Measurements from ENCODE around the gene CTDSPL.

Gene CTDSPL

DNA sequence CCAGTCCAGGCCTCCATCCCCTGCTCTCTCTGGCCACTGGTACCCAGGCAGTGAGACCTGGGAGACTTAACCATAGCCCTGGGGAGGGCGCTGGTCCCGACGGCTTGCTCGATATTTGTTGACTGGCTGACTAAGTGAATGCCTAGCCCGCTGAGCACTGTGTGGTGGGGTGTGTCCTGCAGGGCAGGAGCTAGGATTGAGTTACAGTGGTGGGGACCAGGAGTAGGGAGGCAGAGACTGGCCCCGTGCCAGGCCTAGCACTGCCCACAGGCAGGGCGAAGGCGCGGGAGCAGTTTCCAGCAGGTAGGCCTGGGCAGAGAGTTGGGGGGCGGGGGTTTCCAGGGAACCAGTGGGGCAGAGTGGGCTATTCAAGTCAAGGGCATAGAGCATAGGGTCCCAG is 128.8 kb downstream of the CTDSPL start, which contains the start of gene VILL:
Gene VILL (plus strand): TSS at position 260 of the 400 bp plus-strand sequence. CDS start 2,887 bp downstream, outside the sequence.
- DNase-seq, result no peak

DNA sequence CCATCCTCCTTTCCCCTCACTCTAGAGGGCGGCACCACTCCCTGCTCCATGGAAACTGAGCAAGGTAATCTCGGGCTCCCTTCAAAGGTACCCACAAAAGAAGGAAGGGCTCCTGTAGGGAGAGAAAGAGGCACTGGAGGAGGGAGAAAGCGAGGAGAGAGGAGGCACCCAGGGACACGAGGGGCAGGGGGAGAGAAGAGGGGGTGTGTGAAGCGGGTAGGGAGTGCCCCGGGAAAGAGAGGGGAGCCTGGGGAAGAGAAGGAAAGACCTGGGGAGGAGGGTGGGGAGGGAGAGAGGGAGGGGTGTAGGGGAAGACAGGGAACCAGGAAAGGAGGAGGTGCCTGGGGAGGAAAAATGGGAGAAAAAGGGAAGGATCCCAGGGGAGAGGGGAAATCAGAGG is 129.4 kb downstream of the CTDSPL start:
- DNase-seq, result no peak

DNA sequence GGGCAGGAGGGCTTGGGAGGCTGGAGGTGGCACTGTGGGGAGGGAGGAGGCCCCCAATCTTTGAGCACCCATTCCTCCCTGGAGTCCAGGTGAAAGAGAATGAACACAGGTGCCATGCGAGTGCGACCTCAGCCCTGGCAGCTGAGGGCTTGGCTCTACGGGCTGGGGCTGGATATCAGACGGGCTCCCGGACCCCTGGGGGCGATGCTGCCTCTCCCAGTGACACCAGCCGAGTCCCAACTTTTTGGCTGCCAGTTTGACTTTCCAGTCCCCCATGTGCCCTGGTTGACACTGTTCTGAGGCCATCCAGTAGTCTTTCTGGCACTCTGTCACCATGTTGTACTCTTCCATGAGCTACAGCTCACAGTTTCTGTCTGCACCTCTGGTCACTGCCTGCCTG is 130.1 kb downstream of the CTDSPL start:
- no peak for DNase-seq

DNA sequence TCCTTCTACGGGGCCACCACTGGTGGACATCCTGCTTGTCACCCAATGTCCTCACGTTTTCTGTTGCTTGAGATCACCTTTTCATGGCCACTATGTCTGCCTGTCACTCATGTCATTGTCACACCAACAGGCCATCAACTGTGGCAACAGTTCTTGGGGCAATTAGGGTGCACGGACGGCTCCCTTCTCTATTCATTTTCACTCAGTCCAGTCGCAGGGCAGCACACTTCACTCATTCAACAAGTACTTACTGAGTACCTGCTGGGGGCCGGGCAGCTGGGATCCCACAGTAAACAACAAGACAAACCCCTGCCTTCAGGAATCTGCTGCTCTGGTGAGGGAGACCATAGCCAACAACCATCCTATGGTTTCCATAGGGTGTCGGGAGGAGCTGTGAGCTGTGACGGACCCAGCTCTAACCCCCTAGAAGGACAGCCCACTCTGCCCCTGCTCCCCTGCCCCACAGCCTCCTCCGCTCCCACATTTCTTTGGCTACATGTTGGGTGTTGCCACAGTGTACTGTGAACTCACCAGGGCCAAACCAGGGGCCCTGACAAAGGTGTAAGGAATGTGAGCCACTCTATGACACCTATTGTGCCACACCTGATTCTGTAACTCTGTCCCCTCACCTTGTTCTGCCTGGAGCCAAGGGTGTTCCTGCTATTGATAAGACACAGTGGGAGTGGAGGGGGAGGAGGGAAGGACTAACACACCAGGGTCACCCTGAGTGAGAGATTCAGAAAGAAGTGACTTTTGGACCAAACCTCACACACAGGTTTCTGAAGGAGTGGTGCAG is 130.8 kb downstream of the CTDSPL start:
- DNase-seq, result no peak

DNA sequence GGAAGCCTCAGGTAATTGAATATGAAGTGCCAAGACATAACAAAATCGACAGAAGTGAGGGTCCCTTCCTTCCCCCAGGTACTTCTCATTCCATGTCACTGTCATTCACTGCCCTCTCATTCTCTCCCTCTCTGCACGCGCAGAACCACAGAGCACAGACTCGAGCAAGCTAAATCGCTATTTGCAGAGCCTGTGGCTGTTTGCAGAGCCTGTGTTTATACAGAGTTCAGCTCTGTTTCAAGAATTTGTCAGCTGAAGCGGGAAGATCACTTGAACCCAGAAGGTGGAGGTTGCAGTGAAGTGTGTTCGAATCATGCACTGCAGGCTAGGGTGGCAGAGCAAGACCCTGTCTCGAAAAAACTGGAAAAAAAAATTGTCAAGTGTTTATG is 131.4 kb downstream of the CTDSPL start:
- no peak for DNase-seq

DNA sequence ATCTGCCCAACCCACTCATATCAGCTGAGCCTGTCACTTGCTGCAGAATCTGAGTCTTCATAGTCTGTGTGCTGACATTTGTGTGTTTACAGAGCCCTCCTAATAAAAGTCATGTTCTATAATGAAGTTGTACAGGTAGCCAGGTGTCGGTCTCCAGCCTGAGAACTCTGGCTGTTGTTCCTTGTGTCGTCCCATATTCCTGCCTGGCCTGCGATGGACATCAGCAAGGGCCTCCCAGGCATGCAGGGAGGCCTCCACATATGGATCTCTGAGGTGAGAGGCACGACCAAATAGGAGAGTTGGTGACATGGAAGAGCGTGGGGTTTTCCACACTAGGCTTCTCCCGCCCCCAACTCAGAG is 131.8 kb downstream of the CTDSPL start:
- no peak for DNase-seq

DNA sequence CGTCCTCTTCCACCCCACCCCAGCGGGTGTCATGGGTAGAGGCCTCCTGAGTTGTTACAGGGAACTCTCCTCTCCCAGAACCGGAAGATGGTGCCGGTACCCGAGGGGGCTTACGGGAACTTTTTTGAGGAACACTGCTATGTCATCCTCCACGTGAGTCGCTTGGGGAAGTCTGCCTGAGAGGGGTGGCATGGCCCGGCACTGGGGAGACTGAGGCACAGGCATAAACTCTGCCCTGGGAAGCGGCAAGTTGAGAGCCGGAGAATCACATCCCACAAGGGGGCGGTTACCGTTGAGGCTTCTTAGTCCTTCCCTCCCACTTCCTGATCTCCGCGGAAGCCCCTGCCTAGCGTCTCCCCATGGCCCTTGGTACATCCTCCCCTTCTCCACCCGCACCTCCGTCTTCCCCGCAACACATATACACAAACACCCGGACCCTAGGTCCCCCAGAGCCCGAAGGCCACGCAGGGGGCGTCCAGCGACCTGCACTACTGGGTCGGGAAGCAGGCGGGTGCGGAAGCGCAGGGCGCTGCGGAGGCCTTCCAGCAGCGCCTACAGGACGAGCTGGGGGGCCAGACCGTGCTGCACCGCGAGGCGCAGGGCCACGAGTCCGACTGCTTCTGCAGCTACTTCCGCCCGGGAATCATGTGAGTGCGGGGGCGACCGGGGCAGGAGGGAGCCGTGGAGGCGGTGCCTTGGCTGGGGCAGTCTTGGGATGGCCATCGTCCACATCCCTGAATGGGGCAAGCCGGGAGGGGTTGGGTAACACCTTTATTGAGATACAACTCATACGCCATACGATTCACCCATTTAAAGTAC is 132.3 kb downstream of the CTDSPL start:
- DNase-seq, result peak; percentile 87

DNA sequence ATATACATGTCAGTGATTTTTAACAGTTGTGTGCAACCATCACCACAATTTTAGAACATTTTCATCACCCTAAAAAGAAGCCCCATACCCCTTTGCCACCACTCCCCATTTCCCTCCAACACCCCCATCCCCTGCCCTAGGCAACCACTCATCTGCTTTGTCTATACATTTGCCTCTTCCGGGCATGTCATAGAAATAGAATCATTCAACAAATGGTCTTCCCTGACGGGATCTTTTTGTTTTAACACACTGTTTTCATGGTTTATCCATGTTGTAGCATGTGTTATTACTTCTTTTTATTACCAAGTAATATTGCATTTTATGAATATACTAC is 132.9 kb downstream of the CTDSPL start:
- DNase-seq, result no peak

DNA sequence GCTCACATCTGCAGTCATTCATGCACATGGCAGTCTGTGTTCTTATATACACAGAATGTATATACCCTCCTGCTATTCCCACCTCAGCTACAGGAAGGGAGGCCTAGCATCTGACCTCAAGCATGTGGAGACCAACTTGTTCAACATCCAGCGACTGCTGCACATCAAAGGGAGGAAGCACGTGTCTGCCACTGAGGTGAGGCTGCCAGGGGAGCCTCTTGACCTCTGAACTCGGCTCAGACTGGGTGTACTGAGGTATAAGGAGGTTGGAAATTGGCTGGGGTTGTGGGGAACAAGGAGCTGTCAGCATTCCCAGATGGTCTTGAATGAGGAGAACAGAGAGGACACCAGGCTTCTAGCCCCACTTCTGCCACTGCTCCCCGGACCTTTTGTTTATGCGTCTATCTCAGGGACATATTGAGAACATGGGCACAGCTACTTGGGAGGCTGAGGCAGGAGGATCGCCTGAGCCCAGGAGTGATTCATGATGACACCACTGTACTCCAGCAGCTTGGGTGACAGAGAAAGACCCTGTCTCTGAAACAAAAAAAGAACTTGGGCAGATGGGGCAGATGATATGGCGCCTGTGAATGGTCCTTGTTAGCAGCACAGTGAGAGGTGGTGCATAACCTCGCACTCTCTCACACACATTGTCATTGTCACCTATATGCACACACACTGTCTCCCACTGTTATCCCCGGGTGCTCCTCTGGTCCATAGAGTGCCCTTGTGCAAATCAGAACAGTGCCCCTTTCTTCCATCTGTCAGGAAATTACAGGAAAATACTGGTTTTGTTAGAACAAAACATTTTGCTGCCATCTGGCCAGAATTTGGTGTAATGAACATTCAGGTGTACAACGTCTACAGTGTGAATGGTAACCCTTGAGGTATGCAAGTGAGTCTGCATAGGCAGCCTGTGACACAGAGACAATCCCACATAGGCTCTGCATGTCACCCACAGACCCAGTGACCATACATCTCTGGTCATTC is 134.3 kb downstream of the CTDSPL start:
- peak; percentile 65 for DNase-seq

DNA sequence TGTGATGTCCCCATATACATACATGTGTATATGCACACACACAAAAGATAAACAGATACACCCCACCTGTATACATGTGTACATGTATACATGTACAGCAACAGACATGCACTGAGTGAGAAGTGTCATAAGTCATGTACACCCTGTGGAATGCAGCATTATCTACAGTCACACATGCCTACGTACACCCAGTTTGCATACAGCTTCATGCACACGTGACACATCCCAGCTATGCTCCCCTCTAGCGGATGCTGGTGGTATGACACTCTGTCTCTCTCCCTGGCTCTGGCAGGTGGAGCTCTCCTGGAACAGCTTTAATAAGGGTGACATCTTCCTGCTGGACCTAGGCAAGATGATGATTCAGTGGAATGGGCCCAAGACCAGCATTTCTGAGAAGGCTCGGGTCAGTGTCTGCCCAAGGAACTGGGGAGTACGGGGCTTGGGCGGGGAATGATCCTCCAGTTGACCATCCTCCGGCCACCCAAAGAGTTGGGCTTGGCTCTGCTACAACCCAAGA is 135.2 kb downstream of the CTDSPL start:
- DNase-seq, result peak; percentile 93

DNA sequence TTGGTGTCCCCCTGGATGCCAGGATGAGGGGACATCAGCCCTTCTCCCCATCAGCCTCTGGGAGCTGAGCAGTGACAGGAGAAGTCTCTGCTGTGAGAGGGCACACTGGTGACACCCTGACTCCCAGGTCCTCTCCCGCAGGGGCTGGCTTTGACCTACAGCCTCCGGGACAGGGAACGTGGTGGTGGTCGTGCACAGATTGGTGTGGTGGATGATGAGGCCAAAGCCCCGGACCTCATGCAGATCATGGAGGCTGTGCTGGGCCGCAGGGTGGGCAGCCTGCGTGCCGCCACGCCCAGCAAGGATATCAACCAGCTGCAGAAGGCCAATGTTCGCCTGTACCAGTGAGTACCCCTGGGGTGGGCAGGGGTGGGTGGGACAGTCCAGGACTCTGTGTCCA is 135.7 kb downstream of the CTDSPL start:
- no peak for DNase-seq

DNA sequence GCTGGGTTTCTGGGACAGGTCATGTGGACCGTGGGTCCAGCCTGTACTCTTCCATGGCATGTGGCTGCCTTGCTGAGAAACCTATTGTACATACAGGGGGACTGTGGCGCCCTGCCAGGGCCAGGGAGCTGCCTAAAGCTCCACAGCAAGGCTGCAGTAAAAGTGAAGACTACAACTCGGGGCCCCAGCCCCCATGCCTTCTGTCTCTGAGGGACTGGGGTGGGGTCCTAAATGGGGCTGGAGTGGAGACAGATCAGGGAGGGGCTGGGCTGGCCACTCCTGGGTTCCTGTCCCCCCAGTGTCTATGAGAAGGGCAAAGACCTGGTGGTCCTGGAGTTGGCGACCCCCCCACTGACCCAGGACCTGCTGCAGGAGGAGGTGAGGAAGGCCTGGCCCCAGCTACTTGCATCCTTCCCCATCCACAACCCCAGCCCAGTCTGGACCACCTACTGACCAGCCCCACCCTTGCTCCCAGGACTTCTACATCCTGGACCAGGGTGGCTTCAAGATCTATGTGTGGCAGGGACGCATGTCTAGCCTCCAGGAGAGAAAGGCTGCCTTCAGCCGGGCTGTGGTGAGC is 136.2 kb downstream of the CTDSPL start:
- DNase-seq, result no peak

DNA sequence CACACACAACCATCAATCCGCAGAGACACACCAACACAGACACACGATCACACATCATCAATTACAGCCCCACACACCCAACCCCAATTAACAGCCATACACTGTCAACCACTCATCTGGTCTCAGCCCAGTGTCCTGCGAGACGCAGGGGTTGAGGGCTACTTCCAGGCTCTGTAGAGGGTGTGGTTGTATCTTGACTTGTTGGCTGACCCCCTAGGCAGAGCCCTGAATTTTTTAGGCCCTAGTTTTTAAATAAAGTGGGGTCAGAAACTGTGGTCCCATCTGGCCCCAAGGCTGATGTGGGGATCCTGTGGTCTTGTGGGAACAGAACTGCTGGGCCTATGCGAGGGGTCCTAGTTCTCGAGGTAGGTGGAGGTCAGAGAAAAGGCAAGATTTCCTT is 138.2 kb downstream of the CTDSPL start:
- peak; percentile 63 for DNase-seq

DNA sequence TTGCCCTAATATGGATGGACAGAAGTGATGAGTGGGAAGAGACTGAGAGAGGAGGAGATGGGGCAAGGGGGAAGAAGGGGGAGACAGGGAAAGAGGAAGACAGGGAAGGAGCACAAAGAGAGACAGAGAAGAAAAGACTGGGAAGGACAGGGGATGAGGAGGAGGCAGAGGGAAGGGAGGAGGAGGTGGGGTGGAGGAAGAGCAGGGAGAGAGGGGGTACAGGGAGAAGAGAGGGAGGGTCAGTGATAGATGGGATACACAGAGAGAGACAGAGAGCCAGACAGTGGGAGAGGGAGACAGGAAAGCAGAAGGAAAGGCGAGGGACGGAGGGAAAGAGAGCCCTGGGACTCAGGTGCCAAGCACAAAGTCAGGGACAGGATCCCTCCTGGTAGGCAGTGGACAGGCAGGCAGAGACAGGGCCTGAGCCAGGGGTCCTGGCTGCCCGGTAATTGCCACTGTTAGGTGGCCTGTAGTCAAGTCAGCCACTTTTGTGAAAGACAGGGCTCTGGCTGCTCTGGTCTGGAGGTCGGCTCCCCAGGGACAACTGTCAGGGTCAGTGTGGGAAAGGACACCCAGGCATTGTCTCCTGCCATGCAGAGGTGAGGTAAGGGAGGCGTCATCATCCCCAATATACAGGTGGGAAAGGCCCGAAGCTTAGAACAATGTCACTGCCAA is 138.7 kb downstream of the CTDSPL start:
- DNase-seq, result peak; percentile 56

DNA sequence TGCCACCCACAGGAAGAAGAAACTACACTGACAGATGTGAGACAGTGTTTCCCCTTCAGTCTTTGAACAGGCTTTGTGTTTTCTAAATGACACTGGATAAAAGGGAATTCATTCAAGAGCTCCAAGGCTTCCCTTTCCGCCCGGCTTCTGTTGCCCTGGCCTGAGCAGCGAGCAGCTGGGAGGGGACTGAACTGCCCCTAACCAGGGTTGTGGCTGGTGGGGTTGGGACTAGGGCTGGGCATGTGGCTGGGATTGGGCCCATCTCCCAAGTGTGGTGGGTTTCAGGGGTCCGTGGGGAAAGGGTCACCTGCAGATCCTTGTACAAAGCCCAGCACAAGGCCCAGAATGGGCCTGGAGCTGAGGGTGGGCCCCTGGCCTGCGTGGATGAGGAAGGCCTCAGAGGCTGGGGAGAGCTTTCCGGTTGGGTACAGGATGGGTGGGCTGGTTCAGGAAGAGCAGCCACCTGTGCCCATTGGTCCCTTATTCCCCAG is 139.3 kb downstream of the CTDSPL start:
- DNase-seq, result peak; percentile 60

DNA sequence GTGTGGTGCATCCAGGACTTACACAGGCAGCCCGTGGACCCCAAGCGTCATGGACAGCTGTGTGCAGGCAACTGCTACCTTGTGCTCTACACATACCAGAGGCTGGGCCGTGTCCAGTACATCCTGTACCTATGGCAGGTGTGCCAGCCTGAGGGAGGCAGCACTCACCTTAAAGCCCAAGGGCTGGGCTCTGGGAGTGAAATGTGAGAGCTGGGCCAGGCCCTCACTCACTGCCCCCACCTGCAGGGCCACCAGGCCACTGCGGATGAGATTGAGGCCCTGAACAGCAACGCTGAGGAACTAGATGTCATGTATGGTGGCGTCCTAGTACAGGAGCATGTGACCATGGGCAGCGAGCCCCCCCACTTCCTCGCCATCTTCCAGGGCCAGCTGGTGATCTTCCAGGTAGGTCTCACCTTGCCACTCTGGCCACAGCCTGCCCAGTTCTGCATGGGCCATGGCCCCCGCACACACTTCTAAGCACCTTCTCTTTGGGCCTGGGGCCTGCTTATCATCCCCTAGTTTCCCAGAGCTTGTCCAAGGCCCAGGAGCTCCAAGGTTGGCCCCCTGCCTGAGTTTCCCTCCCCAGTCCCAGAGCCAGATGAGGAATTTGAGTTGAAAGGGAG is 139.9 kb downstream of the CTDSPL start:
- DNase-seq, result peak; percentile 59

DNA sequence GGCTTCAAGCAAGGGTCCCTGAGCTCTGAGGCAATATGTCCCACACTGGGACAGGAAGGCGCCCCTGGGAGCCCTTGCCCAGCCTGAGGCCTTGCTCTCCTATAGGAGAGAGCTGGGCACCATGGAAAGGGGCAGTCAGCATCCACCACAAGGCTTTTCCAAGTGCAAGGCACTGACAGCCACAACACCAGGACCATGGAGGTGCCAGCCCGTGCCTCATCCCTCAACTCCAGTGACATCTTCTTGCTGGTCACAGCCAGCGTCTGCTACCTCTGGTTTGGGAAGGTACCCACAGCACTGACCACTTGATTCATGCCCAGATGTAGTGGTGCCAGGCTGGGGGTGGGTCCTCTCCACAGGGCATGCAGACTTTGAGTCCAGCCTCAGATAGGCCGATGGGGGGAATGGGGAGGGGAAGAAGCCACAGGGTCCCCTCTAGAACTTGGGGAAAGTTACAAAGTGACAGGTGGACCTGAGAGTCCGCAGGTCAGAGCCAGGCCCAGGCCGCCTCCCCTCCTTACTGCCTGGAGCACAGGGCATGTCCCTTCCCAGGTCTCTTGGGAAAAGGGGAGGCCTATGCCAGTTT is 140.7 kb downstream of the CTDSPL start:
- peak; percentile 51 for DNase-seq

DNA sequence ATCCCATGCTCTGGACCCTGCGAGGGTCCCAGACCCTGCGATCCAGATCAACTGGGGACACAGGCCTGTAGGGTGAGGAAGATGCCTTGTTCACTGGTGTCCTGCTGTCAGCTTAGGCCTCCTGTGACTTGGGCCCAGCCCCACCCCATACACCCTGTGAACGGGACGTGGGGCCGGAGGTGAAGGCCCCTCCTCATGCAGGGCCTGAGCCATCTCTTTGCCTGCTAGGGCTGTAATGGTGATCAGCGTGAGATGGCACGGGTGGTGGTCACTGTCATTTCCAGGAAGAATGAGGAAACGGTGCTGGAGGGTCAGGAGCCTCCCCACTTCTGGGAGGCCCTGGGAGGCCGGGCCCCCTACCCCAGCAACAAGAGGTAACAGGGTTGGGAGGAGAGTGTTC is 141.3 kb downstream of the CTDSPL start:
- no peak for DNase-seq

DNA sequence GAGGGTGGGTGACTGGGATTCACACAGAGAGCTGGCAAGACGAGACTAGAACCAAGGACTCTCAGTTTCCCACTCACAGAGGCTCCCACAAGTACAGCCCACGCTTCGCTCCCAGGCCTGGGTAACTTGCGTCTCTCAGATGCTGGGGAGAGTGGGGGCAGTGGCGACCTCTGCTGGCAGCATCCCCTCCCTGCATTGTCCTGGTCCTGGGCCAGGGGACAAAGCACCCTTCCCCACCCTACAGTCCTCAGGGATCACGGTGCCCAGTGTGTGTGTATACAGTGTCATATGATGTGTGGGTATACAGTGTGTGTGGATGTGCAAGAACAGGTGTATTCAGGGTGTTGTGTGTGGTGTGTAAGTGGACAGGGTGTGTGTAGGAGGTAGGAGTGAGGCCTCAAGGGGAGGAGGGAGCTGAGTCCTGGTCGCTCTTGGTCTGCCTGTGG is 141.7 kb downstream of the CTDSPL start:
- DNase-seq, result peak; percentile 85

DNA sequence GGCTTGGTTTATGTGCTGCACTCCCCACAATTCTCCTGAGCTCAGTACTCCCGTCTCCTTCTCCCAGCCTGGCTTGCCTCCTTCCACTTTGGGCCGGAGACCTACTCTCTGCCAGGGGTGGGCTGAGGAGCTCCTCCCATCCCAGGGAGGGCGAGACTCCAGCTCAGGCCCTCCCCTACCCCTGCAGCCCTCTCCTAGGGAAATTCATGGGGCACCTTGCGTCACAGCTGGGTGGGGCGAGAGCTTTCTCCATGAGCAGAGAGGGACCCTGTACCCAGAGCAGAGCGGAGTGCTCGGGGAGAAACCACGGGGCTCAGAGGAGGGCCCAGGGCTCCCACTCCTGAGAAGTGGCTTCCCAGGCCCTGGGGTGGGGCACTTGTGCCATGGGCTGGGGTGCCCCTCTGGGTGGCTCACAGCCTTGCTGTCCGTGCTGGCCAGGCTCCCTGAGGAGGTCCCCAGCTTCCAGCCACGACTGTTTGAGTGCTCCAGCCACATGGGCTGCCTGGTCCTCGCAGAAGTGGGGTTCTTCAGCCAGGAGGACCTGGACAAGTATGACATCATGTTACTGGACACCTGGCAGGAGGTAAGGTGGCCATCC is 142.2 kb downstream of the CTDSPL start:
- no peak for DNase-seq
